LNCaP clone FGC (cell line): ENCODE data around the gene TMEM132D.

Experiments
- DNase-seq: peaks from one replicate; pipeline ENCODE4 v3.0.0-alpha.2; 2011; ENCODE audit warnings: low read depth
- H3K4me3 ChIP-seq: 2 replicates; pipeline ENCODE4 v1.5.1; 2011; ENCODE audit warnings: mild to moderate bottlenecking, low read depth, low read length, control low read depth
- TF ChIP-seq, protein P1 (sequence below): IDR thresholded peaks from 2 replicates; pipeline ENCODE4 v1.5.1; 2012; ENCODE audit warnings: mild to moderate bottlenecking; ENCODE audit not compliant: control insufficient read depth, insufficient read depth; ENCODE audit errors: extremely low read depth

The TMEM132D gene

DNA sequence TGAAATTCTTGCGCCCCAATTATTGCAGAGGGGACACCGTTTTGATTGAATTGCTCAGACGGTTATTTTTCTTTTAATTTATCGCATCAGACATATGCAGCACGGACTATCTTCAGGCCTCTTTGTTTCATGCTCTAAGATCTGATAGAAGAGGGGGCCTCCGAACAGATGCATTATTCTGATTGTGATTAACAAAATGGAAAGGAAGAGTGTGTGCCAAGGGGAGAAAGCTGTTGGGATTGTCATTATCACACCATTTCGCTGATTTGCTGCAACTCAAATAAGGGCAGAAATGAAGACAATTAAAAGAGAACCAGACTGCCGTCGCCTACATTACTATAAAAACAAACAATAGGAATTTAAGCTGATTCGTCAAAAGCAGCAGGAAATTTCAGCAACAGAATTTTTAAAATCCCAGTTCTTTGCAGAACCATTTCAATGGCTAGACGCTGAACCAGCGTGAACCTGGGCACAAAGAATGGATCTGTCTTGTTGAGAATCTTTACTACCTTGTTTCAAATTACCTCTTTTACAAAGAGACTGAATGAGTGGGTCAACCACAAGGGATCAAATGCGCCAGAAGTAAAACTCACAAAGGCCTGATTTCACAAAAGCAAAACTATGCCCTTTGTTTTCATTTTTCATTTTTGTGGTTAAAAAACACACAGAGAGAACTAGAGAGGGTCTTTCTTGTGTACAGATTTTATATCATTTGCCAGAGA lies 30.6 kb downstream of the TMEM132D start:
- no peak overlapping the region for H3K4me3 ChIP-seq
- DNase-seq = no peak
- TF ChIP-seq, protein P1, sequence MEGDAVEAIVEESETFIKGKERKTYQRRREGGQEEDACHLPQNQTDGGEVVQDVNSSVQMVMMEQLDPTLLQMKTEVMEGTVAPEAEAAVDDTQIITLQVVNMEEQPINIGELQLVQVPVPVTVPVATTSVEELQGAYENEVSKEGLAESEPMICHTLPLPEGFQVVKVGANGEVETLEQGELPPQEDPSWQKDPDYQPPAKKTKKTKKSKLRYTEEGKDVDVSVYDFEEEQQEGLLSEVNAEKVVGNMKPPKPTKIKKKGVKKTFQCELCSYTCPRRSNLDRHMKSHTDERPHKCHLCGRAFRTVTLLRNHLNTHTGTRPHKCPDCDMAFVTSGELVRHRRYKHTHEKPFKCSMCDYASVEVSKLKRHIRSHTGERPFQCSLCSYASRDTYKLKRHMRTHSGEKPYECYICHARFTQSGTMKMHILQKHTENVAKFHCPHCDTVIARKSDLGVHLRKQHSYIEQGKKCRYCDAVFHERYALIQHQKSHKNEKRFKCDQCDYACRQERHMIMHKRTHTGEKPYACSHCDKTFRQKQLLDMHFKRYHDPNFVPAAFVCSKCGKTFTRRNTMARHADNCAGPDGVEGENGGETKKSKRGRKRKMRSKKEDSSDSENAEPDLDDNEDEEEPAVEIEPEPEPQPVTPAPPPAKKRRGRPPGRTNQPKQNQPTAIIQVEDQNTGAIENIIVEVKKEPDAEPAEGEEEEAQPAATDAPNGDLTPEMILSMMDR = no peak

DNA sequence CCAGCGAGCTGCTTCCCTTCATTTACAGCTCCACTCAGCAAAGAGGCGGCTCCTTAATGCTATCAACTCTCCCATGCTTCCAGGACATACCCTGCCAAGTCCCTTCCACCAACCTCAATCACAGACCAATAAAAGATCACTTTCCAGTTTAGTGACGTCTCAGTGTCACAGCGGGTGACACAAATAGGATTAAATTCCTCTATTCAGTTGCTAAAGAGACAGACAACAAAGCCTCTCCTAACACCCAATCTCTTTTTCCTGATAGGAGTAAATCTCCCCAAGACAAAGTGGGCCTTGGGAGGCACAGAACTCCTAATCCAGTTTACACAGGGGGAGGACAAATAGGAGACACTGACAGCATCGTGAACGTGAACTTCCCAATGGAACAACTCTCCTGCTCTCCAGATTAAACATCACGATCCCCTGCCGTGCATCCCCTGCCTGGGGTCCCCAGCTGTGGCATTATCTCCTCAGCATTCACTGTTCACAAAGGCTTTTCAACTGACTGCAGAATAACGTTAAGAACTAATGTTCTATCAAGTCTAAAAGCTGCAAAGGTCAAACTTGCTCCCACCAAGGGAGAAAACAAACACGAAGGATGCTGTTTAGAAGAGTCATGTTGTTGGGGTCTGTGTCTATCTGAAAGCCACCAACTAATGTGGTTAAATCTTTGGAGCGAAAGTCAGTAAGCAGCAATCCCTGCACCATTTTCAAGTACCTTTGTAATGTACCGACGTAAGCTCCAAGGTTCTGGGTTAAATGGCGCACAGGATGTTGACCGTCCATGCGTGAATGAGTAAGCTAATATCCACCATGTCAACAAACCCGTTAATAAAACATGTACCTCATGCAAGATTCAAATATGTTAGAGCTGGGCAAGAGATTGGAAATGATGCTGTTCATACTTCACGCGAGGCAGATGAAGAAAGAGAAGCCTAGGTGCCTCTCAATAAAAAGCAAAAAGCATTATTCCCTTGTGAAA lies 31.5 kb downstream of the TMEM132D start:
- H3K4me3 ChIP-seq = no peak overlapping the region
- no peak for DNase-seq
- TF ChIP-seq, protein P1 = no peak

DNA sequence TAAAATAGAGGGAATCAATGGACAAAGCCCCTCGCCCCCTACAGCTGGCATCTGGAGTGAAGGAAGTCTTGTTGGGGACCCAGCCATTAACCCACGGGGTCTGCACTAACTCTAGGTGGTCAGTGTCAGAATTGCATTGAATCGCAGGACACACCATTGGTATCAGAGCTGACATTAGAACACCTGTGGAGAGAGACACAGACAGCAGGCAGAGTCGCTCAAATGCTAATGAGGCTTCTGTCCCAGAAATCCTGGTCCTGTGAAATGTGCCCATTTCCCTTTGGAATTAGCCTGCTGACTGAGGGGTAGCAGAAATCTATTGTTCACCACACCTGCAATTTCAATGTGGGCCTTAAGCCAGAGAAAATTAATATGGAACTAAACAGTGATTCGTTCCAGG lies 33.0 kb downstream of the TMEM132D start:
- no peak overlapping the region for H3K4me3 ChIP-seq
- DNase-seq = no peak
- TF ChIP-seq, protein P1 = no peak

DNA sequence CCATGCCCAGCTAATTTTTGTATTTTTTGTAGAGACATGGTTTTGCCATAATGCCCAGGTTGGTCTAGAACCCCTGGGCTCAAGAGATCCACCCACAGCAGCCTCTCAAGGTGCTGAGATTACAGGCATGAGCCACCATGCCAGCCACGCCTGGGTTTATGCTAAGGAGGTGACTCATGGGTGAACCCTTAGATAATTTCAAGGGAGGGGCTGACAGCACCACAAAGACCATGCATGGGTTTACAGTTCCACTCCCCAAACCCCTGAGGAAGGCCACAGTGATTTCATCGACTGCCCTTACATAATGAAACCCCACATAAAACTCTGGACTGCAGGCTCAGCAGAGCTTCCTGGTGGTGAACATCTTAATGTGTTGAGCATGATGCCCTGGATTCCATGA lies 33.7 kb downstream of the TMEM132D start:
- no peak for DNase-seq
- H3K4me3 ChIP-seq = no peak overlapping the region
- TF ChIP-seq, protein P1 = no peak

DNA sequence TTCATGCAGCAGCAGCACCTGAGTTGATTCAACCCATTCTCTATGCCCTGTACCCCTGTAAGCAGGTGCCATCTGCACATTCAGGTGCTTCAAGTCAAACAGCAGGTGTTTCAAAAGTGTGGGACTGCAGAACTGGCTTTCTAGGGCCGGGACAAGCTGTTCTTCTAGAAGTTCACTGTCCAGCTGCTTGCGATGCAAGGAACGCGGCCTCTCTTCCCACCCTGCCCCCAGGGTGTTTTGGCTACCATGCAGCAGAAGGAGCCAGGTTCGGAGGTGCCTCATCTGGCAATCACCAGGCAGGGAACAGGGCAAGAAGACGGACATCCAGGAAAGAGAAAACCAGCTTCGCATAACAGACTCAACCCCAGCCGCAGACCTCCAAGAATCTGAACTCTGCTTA lies 35.2 kb downstream of the TMEM132D start:
- no peak for DNase-seq
- TF ChIP-seq, protein P1 = no peak
- no peak overlapping the region for H3K4me3 ChIP-seq

DNA sequence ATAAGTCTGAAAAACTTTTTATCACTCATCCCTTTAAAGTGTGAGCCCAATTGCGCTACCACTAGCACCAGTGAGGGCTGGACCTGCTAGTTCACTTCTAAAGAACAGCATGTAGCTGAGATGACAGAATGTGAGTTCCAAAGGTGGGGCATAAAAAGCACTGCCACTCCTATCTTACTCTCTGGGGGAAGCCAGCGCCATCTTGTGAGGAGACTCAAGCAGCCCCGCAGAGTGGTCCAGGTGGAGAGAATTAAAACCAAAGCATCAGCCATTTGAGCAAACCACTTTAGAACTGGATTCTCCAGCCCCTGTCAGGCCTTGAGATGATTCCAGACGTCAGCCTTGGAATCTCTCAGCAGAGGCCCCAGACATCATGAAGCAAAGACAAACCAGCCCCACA lies 39.9 kb downstream of the TMEM132D start:
- TF ChIP-seq, protein P1 = no peak
- DNase-seq = no peak
- H3K4me3 ChIP-seq = no peak overlapping the region
